ENCODE results near the gene PHLDB3. TPM values are rescaled to one million over a fixed set of nuclear protein-coding genes. Genes with fewer than 3 reads are reported as not detected.
A peak's percentile ranks its signal among the peaks of the same experiment; 100 is the strongest.

The PHLDB3 gene
- total and polyA plus RNA-seq, 10 donors = 8.0 to 23.0 (median 16.1) TPM

DNA sequence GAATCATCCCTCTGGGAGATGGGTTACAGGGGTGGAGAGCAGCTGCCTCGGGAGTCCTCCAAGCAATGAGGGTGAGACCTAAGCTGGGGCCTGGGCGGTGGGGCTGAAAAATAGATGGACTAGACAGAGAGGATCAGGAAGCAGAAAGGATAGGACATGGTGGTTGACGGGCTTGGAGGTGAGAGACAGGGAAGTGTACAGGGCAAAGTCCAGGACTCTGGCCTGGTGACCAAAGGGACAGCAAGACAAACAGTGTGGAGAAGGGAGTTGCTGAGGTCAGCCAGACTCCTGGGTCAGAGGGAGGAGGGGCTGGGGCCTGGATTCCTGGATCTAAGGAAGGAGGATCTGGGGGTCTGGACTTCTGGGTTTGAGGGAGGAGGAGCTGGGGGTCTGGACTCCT, 5.5 kb downstream of the PHLDB3 start:
- Histone ChIP-seq H3K27me3 (replicated peaks in 1 of 7) (no peaks in the 10 kb centered on the region), H3K9me3 (no peaks in the 10 kb centered on the region), H3K4me3 (no peak overlapping the region), H3K36me3 (peaks cover 0 to 67% (median 32%) of the 10 kb centered on the region in 6 donors), H3K4me1 (peaks cover 3 to 29% (median 11%) of the 10 kb centered on the region in 6 donors), H3K27ac (peak overlapping the region in 6 of 8 donors; percentile 4 to 48 (median 32))
- intact Hi-C loops (cut with DNase I; ENCODE audit: low total_unique reads) = no loop called here
- TF ChIP-seq POLR2AphosphoS5 (IDR thresholded peaks at IDR 0.05) = no peak
- no peak for TF ChIP-seq POLR2A (IDR thresholded peaks at IDR 0.05)
- TF ChIP-seq, protein P1, sequence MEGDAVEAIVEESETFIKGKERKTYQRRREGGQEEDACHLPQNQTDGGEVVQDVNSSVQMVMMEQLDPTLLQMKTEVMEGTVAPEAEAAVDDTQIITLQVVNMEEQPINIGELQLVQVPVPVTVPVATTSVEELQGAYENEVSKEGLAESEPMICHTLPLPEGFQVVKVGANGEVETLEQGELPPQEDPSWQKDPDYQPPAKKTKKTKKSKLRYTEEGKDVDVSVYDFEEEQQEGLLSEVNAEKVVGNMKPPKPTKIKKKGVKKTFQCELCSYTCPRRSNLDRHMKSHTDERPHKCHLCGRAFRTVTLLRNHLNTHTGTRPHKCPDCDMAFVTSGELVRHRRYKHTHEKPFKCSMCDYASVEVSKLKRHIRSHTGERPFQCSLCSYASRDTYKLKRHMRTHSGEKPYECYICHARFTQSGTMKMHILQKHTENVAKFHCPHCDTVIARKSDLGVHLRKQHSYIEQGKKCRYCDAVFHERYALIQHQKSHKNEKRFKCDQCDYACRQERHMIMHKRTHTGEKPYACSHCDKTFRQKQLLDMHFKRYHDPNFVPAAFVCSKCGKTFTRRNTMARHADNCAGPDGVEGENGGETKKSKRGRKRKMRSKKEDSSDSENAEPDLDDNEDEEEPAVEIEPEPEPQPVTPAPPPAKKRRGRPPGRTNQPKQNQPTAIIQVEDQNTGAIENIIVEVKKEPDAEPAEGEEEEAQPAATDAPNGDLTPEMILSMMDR (IDR thresholded peaks at IDR 0.05 in 8 of 11, conservative IDR thresholded peaks at IDR 0.05 in 3 of 11) = no peak
- 75 to 95% (median 81%) methylated on average over 3 of the region's 3 CpGs for WGBS, 5 donors
- no peak for DNase-seq

DNA sequence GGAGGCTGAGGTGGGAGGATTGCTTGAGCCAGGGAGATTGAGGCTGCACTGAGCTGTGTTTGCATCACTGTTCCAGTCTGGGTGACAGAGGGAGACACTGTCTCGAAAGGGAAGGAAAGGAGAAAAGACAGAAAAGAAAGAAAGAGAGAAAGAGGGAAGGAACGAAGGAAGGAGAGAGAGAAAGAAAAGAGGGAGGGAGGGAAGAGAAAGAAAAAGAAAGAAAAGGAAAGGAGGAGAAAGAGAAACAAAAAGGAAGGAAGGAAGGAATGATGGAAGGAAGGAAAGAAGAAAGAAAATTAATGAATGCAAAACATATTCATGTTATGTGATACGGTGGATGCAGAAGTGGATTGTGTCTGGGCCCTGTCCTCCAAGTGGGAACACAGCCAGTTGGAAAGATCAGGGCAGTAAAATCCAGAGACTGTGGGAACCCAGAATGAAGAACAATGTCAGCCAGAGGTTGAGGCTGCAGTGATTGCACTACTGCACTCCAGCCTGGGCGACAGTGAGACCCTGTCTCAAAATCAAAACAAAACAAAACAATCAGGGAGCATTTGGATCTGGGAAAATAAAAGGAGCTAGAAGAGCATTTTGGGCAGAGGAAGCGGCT, 6.2 kb downstream of the PHLDB3 start:
- Histone ChIP-seq H3K36me3 (peaks cover 0 to 72% (median 34%) of the 10 kb centered on the region in 6 donors), H3K4me3 (no peak overlapping the region), H3K4me1 (peaks cover 3 to 22% (median 9%) of the 10 kb centered on the region in 6 donors), H3K27ac (peak overlapping the region in 4 of 8 donors; percentile 20 to 48 (median 32)), H3K27me3 (replicated peaks in 1 of 7) (no peaks in the 10 kb centered on the region), H3K9me3 (no peaks in the 10 kb centered on the region)
- no peak for DNase-seq
- TF ChIP-seq, protein P1 (IDR thresholded peaks at IDR 0.05 in 8 of 11, conservative IDR thresholded peaks at IDR 0.05 in 3 of 11) = no peak
- TF ChIP-seq POLR2AphosphoS5 (IDR thresholded peaks at IDR 0.05) = no peak
- no peak for TF ChIP-seq POLR2A (IDR thresholded peaks at IDR 0.05)
- intact Hi-C loops (cut with DNase I; ENCODE audit: low total_unique reads) = no loop called here
- WGBS, 5 donors = 79 to 88% (median 81%) methylated on average over 5 of the region's 5 CpGs

DNA sequence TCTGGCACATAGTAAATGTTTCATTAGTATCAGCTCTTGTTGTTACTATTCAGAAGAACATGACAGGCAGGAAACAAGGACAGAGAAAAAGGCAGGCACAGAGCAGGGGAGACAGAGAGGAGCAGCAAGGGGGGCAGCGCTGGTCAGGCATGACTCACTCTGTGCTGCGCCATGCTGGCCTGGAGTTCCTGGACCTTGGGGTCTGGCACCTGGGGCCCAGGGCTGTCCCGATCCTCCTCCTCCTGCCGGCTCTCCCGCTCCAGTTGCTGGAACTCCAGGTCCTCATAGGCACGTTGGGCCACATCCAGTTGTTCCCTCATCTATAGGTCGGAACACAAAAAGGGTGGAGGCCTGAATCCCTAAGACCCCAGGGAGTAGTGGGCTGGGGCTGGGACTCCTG, 7.6 kb downstream of the PHLDB3 start:
- 91 to 96% (median 94%) methylated on average over 3 to 7 of the region's 7 CpGs for WGBS, 5 donors
- peaks cover 0 to 8% (median 0%) of the 10 kb centered on the region in 6 donors for H3K4me1 ChIP-seq
- TF ChIP-seq, protein P1 (IDR thresholded peaks at IDR 0.05 in 8 of 11, conservative IDR thresholded peaks at IDR 0.05 in 3 of 11) = no peak
- no peak for TF ChIP-seq POLR2AphosphoS5 (IDR thresholded peaks at IDR 0.05)
- TF ChIP-seq POLR2A (IDR thresholded peaks at IDR 0.05) = no peak
- H3K27ac ChIP-seq = no peak overlapping the region
- DNase-seq = no peak
- no peaks in the 10 kb centered on the region for H3K27me3 ChIP-seq (replicated peaks in 1 of 7)
- H3K36me3 ChIP-seq = peaks cover 0 to 74% (median 34%) of the 10 kb centered on the region in 6 donors
- intact Hi-C loops (cut with DNase I; ENCODE audit: low total_unique reads) = no loop called here
- no peak overlapping the region for H3K4me3 ChIP-seq
- no peaks in the 10 kb centered on the region for H3K9me3 ChIP-seq

DNA sequence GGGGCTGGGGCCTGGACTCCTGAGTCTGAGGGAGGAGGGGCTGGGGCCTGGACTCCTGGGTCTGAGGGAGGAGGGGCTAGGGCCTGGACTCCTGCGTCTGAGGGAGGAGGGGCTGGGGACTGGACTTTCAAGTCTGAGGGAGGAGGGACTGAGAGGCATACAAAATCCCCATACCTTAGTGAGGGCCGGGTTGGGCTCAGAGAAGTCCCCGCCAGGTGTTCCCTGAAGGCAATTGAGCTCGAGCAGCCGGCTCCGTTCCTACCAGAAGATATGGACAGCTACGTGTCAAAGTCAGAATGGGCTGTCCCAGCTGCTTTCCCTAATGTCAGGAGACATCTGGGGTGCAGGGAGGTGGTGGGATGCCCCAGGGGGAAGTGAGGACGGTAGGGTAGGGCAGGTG, 9.5 kb downstream of the PHLDB3 start:
- intact Hi-C loops (cut with DNase I; ENCODE audit: low total_unique reads) = no loop called here
- 80 to 87% (median 84%) methylated on average over 5 to 8 of the region's 8 CpGs for WGBS, 5 donors
- no peaks in the 10 kb centered on the region for H3K27me3 ChIP-seq (replicated peaks in 1 of 7)
- no peak for DNase-seq
- no peak for TF ChIP-seq POLR2AphosphoS5 (IDR thresholded peaks at IDR 0.05)
- TF ChIP-seq, protein P1 (IDR thresholded peaks at IDR 0.05 in 8 of 11, conservative IDR thresholded peaks at IDR 0.05 in 3 of 11) = no peak
- no peak for TF ChIP-seq POLR2A (IDR thresholded peaks at IDR 0.05)
- H3K27ac ChIP-seq = no peak overlapping the region
- H3K36me3 ChIP-seq = peaks cover 0 to 66% (median 34%) of the 10 kb centered on the region in 6 donors
- no peak overlapping the region for H3K4me3 ChIP-seq
- peaks cover 0 to 7% (median 0%) of the 10 kb centered on the region in 6 donors for H3K4me1 ChIP-seq
- no peaks in the 10 kb centered on the region for H3K9me3 ChIP-seq
